Subcutaneous abdominal adipose tissue (tissue), 5 donors: Measurements from ENCODE around the gene GANC.

Experiments used
- H3K27ac ChIP-seq: one replicate; pipeline ENCODE4 v1.7.0; 2013; ENCODE audit warnings: low read depth, mild to moderate bottlenecking, inconsistent platforms, low read length, moderate library complexity
- H3K27me3 ChIP-seq, 5 donors: one replicate each; pipeline ENCODE4 v1.7.0; 2013; ENCODE audit warnings: low read length in 5 of 5, inconsistent platforms in 1 of 5; ENCODE audit not compliant: control insufficient read depth in 5 of 5, insufficient read depth in 4 of 5
- H3K36me3 ChIP-seq, 5 donors: one replicate each; pipeline ENCODE4 v1.7.0; 2013; ENCODE audit warnings: low read length in 5 of 5; ENCODE audit not compliant: control insufficient read depth in 5 of 5, insufficient read depth in 5 of 5
- H3K4me1 ChIP-seq, 5 donors: one replicate each; pipeline ENCODE4 v1.7.0; 2013; ENCODE audit warnings: low read length in 5 of 5, mild to moderate bottlenecking in 3 of 5, moderate library complexity in 1 of 5; ENCODE audit not compliant: control insufficient read depth in 5 of 5, insufficient read depth in 5 of 5
- H3K4me3 ChIP-seq, 5 donors: one replicate each; pipeline ENCODE4 v1.7.0; 2013; ENCODE audit warnings: low read length in 5 of 5, low read depth in 1 of 5
- H3K9ac ChIP-seq, 5 donors: one replicate each; pipeline ENCODE4 v1.7.0; 2013; ENCODE audit warnings: low read length in 5 of 5, mild to moderate bottlenecking in 4 of 5, moderate library complexity in 3 of 5
- H3K9me3 ChIP-seq, 5 donors: one replicate each; pipeline ENCODE4 v1.7.0; 2013; ENCODE audit warnings: low read length in 5 of 5; ENCODE audit not compliant: control insufficient read depth in 5 of 5
- donor health status: healthy.
- donor health status: healthy.
- donor health status: healthy.
- donor health status: healthy.
- donor health status: healthy.

The GANC gene

GRCh38 chr15:42403389-42403788 lies 130.4 kb downstream of the GANC start:
- no peaks in the 10 kb centered on the region for H3K9me3 ChIP-seq
- no peaks in the 10 kb centered on the region for H3K4me1 ChIP-seq
- peaks cover 4 to 52% (median 36%) of the 10 kb centered on the region in 5 donors for H3K36me3 ChIP-seq
- no peak overlapping the region for H3K9ac ChIP-seq
- no peak overlapping the region for H3K27ac ChIP-seq
- H3K27me3 ChIP-seq, result no peaks in the 10 kb centered on the region
- no peak overlapping the region for H3K4me3 ChIP-seq

GRCh38 chr15:42404461-42405235 lies 131.6 kb downstream of the GANC start:
- H3K4me3 ChIP-seq, result no peak overlapping the region
- no peaks in the 10 kb centered on the region for H3K9me3 ChIP-seq
- H3K27me3 ChIP-seq, result no peaks in the 10 kb centered on the region
- no peaks in the 10 kb centered on the region for H3K4me1 ChIP-seq
- H3K36me3 ChIP-seq, result peaks cover 3 to 48% (median 30%) of the 10 kb centered on the region in 5 donors
- H3K9ac ChIP-seq, result no peak overlapping the region
- no peak overlapping the region for H3K27ac ChIP-seq

GRCh38 chr15:42405863-42406482 lies 133.0 kb downstream of the GANC start:
- Histone ChIP-seq H3K4me1 (no peaks in the 10 kb centered on the region), H3K9ac (no peak overlapping the region), H3K9me3 (no peaks in the 10 kb centered on the region), H3K4me3 (no peak overlapping the region), H3K27me3 (no peaks in the 10 kb centered on the region), H3K27ac (no peak overlapping the region), H3K36me3 (peaks cover 0 to 51% (median 38%) of the 10 kb centered on the region in 5 donors)
